Measurements from ENCODE around the gene SLC44A1. TPM values are rescaled to one million over a fixed set of nuclear protein-coding genes. Genes with fewer than 3 reads are reported as not detected.

The SLC44A1 gene
- total and polyA plus RNA-seq, 2 of the 13 experiments (the other 11 are each of a cell fraction or from before 2014, with no cell fraction given) = 21.4 to 40.8 TPM

DNA sequence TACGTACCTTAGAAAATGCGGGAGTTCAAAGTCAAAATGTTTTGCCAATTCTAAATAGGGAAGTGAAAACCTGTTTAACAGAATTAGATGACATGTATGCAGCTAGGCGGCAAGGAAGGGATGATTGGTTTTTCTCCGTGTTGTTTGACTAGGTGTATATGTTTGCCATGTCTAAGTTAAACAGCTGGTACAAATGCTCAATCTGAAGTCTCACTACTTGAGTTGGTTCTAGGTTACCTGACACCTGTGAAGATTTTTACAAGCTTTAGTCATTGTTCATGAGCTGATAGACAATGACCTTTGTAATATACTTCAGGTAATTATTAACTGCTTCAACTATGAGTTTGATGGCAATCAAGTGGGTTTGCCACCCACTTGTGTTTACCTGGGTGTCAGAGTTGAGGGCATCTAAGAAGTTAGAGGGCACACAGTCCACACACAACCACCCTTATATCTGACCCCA lies 74.3 kb downstream of the SLC44A1 start (continued):
- TF ChIP-seq, protein P1, sequence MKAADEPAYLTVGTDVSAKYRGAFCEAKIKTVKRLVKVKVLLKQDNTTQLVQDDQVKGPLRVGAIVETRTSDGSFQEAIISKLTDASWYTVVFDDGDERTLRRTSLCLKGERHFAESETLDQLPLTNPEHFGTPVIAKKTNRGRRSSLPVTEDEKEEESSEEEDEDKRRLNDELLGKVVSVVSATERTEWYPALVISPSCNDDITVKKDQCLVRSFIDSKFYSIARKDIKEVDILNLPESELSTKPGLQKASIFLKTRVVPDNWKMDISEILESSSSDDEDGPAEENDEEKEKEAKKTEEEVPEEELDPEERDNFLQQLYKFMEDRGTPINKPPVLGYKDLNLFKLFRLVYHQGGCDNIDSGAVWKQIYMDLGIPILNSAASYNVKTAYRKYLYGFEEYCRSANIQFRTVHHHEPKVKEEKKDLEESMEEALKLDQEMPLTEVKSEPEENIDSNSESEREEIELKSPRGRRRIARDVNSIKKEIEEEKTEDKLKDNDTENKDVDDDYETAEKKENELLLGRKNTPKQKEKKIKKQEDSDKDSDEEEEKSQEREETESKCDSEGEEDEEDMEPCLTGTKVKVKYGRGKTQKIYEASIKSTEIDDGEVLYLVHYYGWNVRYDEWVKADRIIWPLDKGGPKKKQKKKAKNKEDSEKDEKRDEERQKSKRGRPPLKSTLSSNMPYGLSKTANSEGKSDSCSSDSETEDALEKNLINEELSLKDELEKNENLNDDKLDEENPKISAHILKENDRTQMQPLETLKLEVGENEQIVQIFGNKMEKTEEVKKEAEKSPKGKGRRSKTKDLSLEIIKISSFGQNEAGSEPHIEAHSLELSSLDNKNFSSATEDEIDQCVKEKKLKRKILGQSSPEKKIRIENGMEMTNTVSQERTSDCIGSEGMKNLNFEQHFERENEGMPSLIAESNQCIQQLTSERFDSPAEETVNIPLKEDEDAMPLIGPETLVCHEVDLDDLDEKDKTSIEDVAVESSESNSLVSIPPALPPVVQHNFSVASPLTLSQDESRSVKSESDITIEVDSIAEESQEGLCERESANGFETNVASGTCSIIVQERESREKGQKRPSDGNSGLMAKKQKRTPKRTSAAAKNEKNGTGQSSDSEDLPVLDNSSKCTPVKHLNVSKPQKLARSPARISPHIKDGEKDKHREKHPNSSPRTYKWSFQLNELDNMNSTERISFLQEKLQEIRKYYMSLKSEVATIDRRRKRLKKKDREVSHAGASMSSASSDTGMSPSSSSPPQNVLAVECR (CRISPR knock-in tag; IDR thresholded peaks at IDR 0.05; ENCODE audit: borderline replicate concordance) = no peak; the same call in 1 of the 2 replicates
- TF ChIP-seq, protein P2, sequence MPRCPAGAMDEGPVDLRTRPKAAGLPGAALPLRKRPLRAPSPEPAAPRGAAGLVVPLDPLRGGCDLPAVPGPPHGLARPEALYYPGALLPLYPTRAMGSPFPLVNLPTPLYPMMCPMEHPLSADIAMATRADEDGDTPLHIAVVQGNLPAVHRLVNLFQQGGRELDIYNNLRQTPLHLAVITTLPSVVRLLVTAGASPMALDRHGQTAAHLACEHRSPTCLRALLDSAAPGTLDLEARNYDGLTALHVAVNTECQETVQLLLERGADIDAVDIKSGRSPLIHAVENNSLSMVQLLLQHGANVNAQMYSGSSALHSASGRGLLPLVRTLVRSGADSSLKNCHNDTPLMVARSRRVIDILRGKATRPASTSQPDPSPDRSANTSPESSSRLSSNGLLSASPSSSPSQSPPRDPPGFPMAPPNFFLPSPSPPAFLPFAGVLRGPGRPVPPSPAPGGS (CRISPR knock-in tag; IDR thresholded peaks at IDR 0.05) = no peak
- TF ChIP-seq SCMH1 (CRISPR knock-in tag; IDR thresholded peaks at IDR 0.05; ENCODE audit: borderline replicate concordance) = no peak
- TF ChIP-seq, protein P3, sequence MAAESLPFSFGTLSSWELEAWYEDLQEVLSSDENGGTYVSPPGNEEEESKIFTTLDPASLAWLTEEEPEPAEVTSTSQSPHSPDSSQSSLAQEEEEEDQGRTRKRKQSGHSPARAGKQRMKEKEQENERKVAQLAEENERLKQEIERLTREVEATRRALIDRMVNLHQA (CRISPR knock-in tag; IDR thresholded peaks at IDR 0.05) = no peak
- 0 out of 2 replicates have a peak, but pooled peaks have one; percentile 20 for TF ChIP-seq HDAC2 (CRISPR knock-in tag; IDR thresholded peaks at IDR 0.05)
- TF ChIP-seq SAP130 (CRISPR knock-in tag; IDR thresholded peaks at IDR 0.05; ENCODE audit: low read depth) = peak; percentile 38; the same call in 1 of the 2 replicates
- no peak for TF ChIP-seq TEAD2 (CRISPR knock-in tag; IDR thresholded peaks at IDR 0.05)
- no peak for TF ChIP-seq ZKSCAN1 (IDR thresholded peaks at IDR 0.05; ENCODE audit: low read length)
- TF ChIP-seq U2AF2 (IDR thresholded peaks at IDR 0.05; ENCODE audit: low read depth, low read length) = no peak
- TF ChIP-seq, protein P4, sequence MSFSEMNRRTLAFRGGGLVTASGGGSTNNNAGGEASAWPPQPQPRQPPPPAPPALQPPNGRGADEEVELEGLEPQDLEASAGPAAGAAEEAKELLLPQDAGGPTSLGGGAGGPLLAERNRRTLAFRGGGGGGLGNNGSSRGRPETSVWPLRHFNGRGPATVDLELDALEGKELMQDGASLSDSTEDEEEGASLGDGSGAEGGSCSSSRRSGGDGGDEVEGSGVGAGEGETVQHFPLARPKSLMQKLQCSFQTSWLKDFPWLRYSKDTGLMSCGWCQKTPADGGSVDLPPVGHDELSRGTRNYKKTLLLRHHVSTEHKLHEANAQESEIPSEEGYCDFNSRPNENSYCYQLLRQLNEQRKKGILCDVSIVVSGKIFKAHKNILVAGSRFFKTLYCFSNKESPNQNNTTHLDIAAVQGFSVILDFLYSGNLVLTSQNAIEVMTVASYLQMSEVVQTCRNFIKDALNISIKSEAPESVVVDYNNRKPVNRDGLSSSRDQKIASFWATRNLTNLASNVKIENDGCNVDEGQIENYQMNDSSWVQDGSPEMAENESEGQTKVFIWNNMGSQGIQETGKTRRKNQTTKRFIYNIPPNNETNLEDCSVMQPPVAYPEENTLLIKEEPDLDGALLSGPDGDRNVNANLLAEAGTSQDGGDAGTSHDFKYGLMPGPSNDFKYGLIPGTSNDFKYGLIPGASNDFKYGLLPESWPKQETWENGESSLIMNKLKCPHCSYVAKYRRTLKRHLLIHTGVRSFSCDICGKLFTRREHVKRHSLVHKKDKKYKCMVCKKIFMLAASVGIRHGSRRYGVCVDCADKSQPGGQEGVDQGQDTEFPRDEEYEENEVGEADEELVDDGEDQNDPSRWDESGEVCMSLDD (CRISPR knock-in tag; IDR thresholded peaks at IDR 0.05; ENCODE audit: borderline replicate concordance) = no peak
- TF ChIP-seq ZNF530 (CRISPR knock-in tag; IDR thresholded peaks at IDR 0.05; ENCODE audit: low read depth) = no peak
- no peak for TF ChIP-seq ZNF224 (CRISPR knock-in tag; IDR thresholded peaks at IDR 0.05)
- TF ChIP-seq ZSCAN31 (CRISPR knock-in tag; IDR thresholded peaks at IDR 0.05; ENCODE audit: low read depth) = no peak
- 0 out of 2 replicates have a peak, but pooled peaks have one; percentile 35 for TF ChIP-seq ZNF430 (CRISPR knock-in tag; IDR thresholded peaks at IDR 0.05)
- no peak for TF ChIP-seq ZNF713 (CRISPR knock-in tag; IDR thresholded peaks at IDR 0.05)
